ENCODE results near the gene AKAP8.
"Not testable (repeated sequence)": the region's sequence is repeated elsewhere in the genome, so short reads cannot be mapped to it uniquely, and the experiment has no call there.

Gene AKAP8

GRCh38 chr19:15402411-15403150 is 23.0 kb upstream of the AKAP8 start:
- no peak for FAIRE-seq

DNA sequence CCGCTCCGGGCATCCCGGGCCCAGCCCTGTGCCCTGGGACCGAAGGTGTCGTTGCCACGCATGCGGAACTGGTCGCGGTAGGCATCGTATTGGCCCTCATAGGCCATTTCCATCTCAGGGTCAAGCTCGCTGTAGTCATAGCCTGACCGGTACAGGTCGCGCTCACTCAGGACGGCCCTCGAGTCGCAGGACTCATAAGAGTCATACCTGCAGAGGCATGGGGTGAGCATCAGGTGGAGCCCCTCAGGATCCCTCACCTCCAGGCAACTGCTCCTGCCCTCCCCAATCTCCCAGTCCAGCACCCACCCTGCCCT is 21.8 kb upstream of the AKAP8 start:
- TF ChIP-seq POLR2A (IDR thresholded peaks at IDR 0.05; ENCODE audit: low read depth, low read length) (no peak), POLR2AphosphoS5 (IDR thresholded peaks at IDR 0.05; ENCODE audit: low read depth, low read length) (no peak), TAF1 (IDR thresholded peaks at IDR 0.05; ENCODE audit: borderline replicate concordance, low read depth, low read length) (no peak)
- no peak for FAIRE-seq
- DNase-seq (ENCODE audit: insufficient read length): no peak

More at GRCh38 chr19:15402411-15403150, 23.0 kb upstream of the AKAP8 start:
- TF ChIP-seq POLR2A (IDR thresholded peaks at IDR 0.05; ENCODE audit: low read depth, low read length) (no peak), TAF1 (IDR thresholded peaks at IDR 0.05; ENCODE audit: borderline replicate concordance, low read depth, low read length) (no peak)
- no peak for DNase-seq (ENCODE audit: insufficient read length)

- TF ChIP-seq POLR2AphosphoS5 (IDR thresholded peaks at IDR 0.05; ENCODE audit: low read depth, low read length) (no peak), POLR2A (IDR thresholded peaks at IDR 0.05; ENCODE audit: low read depth, low read length) (no peak), TAF1 (IDR thresholded peaks at IDR 0.05; ENCODE audit: borderline replicate concordance, low read depth, low read length) (no peak)
- no peak for FAIRE-seq
- DNase-seq (ENCODE audit: insufficient read length): no peak
Measured at GRCh38 chr19:15400521-15401396, 21.2 kb upstream of the AKAP8 start.

DNA sequence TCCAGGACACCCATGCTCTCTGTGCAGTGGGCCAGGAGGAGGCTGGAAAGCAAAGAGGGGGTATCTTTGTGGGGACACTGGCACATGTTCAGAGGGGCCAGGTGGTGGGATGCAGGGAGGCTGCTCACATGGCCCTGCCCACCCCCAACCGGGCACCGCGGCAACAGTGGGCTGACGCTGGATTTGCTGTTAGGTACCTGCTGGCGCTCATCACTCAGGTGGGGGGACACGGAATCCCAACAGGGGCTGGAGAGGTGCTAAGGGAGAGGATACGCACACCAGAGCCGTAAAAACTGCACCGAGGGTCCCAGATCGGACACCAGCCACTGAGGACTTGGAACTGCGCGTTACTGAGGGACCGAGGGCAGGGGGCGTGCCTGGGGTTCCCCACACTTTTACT is 20.0 kb upstream of the AKAP8 start:
- DNase-seq (ENCODE audit: insufficient read length) (no peak), FAIRE-seq (no peak)
- no peak for TF ChIP-seq POLR2A (IDR thresholded peaks at IDR 0.05; ENCODE audit: low read depth, low read length)
- TF ChIP-seq TAF1 (IDR thresholded peaks at IDR 0.05; ENCODE audit: borderline replicate concordance, low read depth, low read length): no peak
- TF ChIP-seq POLR2AphosphoS5 (IDR thresholded peaks at IDR 0.05; ENCODE audit: low read depth, low read length): no peak

GRCh38 chr19:15399234-15399515 is 19.6 kb upstream of the AKAP8 start:
- TF ChIP-seq TAF1 (IDR thresholded peaks at IDR 0.05; ENCODE audit: borderline replicate concordance, low read depth, low read length): no peak
- TF ChIP-seq POLR2AphosphoS5 (IDR thresholded peaks at IDR 0.05; ENCODE audit: low read depth, low read length): no peak
- TF ChIP-seq POLR2A (IDR thresholded peaks at IDR 0.05; ENCODE audit: low read depth, low read length): no peak
- DNase-seq (ENCODE audit: insufficient read length): no peak
- no peak for FAIRE-seq

- no peak for FAIRE-seq
- no peak for DNase-seq (ENCODE audit: insufficient read length)
- no peak for TF ChIP-seq POLR2AphosphoS5 (IDR thresholded peaks at IDR 0.05; ENCODE audit: low read depth, low read length)
- no peak for TF ChIP-seq TAF1 (IDR thresholded peaks at IDR 0.05; ENCODE audit: borderline replicate concordance, low read depth, low read length)
- TF ChIP-seq POLR2A (IDR thresholded peaks at IDR 0.05; ENCODE audit: low read depth, low read length): no peak
Measured at GRCh38 chr19:15398501-15399233, 19.1 kb upstream of the AKAP8 start.

GRCh38 chr19:15397782-15398181 is 18.2 kb upstream of the AKAP8 start:
- no peak for FAIRE-seq

DNA sequence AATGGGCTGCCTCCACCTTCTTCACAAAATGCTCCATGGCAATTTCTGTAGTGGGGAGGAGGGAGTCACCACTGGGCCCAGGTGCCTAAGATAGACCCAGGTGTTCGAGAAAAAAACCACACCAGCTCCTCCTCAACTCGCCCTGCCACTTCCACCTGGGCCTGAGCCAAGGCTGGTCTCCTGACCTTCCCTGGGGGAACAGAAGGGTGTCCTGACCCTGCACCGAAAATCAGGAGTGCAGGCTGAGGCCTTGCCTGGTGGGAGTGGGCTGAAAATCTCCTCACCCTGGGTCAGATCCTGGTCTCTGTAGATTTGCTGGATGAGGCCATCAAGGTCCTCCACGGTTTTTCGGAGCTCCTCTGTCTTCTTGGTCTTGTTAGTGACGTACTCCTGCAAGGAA is 17.6 kb upstream of the AKAP8 start:
- TF ChIP-seq POLR2A (IDR thresholded peaks at IDR 0.05; ENCODE audit: low read depth, low read length): no peak
- no peak for TF ChIP-seq TAF1 (IDR thresholded peaks at IDR 0.05; ENCODE audit: borderline replicate concordance, low read depth, low read length)
- no peak for TF ChIP-seq POLR2AphosphoS5 (IDR thresholded peaks at IDR 0.05; ENCODE audit: low read depth, low read length)
- DNase-seq (ENCODE audit: insufficient read length) (no peak), FAIRE-seq (no peak)

More at GRCh38 chr19:15397782-15398181, 18.2 kb upstream of the AKAP8 start:
- TF ChIP-seq POLR2AphosphoS5 (IDR thresholded peaks at IDR 0.05; ENCODE audit: low read depth, low read length): no peak
- no peak for TF ChIP-seq POLR2A (IDR thresholded peaks at IDR 0.05; ENCODE audit: low read depth, low read length)
- TF ChIP-seq TAF1 (IDR thresholded peaks at IDR 0.05; ENCODE audit: borderline replicate concordance, low read depth, low read length): no peak
- DNase-seq (ENCODE audit: insufficient read length): no peak

DNA sequence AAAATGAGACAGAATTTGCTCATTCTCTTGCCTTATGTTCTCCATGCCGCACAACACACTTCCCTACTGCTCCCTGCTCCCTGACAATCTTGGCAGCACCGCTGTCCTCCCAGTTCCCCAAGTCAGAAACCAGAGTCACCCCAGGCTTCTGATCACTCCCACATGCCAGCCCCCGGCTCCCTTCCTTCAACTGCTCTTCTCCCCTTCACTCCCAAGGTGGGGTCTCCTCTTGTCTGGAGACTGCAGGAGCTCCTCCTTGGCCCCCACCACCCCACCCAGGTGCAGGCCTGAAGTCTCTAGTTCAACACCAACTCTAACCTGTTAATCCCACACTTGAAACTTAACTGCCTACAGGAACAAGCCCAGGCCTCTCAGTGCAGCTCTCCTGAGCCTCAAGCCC is 16.8 kb upstream of the AKAP8 start:
- no peak for FAIRE-seq
- no peak for DNase-seq (ENCODE audit: insufficient read length)
- TF ChIP-seq POLR2AphosphoS5 (IDR thresholded peaks at IDR 0.05; ENCODE audit: low read depth, low read length): no peak
- no peak for TF ChIP-seq TAF1 (IDR thresholded peaks at IDR 0.05; ENCODE audit: borderline replicate concordance, low read depth, low read length)
- TF ChIP-seq POLR2A (IDR thresholded peaks at IDR 0.05; ENCODE audit: low read depth, low read length): no peak

- not testable (repeated sequence) for FAIRE-seq; DNase-seq (ENCODE audit: insufficient read length)
Measured at GRCh38 chr19:15395251-15395650, 15.7 kb upstream of the AKAP8 start.

- DNase-seq (ENCODE audit: insufficient read length) (no peak), FAIRE-seq (no peak)
- TF ChIP-seq POLR2A (IDR thresholded peaks at IDR 0.05; ENCODE audit: low read depth, low read length): no peak
- no peak for TF ChIP-seq POLR2AphosphoS5 (IDR thresholded peaks at IDR 0.05; ENCODE audit: low read depth, low read length)
- no peak for TF ChIP-seq TAF1 (IDR thresholded peaks at IDR 0.05; ENCODE audit: borderline replicate concordance, low read depth, low read length)
Measured at GRCh38 chr19:15394426-15394825, 14.8 kb upstream of the AKAP8 start.

DNA sequence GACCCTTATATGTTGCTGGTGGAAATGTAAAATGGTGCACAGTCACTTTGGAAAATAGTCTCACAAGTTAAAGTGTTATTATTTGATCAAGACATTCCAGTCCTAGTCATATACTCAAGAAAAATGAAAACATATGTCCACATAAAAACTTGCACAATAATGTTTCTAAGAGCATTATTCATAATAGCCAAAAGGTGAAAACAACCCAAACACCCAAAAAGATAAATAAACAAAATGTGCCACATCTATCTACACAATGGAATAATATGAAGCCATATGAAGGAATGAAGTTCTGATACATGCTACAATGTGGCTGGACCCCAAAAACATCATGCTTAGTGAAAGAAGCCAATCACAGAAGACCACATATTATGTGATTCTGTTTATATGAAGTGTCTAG is 14.4 kb upstream of the AKAP8 start:
- peak; percentile 27 for FAIRE-seq

More for the DNA sequence above, 14.4 kb upstream of the AKAP8 start:
- no peak for TF ChIP-seq POLR2A (IDR thresholded peaks at IDR 0.05; ENCODE audit: low read depth, low read length)
- no peak for TF ChIP-seq POLR2AphosphoS5 (IDR thresholded peaks at IDR 0.05; ENCODE audit: low read depth, low read length)
- TF ChIP-seq TAF1 (IDR thresholded peaks at IDR 0.05; ENCODE audit: borderline replicate concordance, low read depth, low read length): no peak
- no peak for DNase-seq (ENCODE audit: insufficient read length)
